Ovary (tissue), 3 donors: Measurements from ENCODE around the gene ARID5B.

Experiments
- EP300 ChIP-seq: sonication (generic); formaldehyde crosslinking; IDR thresholded peaks from one replicate; pipeline ENCODE4 v1.6.1; 2017; ENCODE audit warnings: antibody characterized with exemption
- POLR2A ChIP-seq: fragments of 450-650 bp; IDR thresholded peaks from one replicate; pipeline ENCODE4 v1.6.1; 2017; ENCODE audit warnings: antibody characterized with exemption, mild to moderate bottlenecking, moderate library complexity
- TF ChIP-seq, protein P1 (sequence below), 3 donors: fragments of 450-650 bp in 2 of 3; fragments of 200-600 bp in 1 of 3; IDR thresholded peaks; one replicate each; pipeline versions ENCODE4 v1.5.1 to v1.8.0; 2016 to 2022; ENCODE audit warnings: antibody characterized with exemption in 3 of 3, mild to moderate bottlenecking in 1 of 3
- donor health status: DM: no; HTN: no; CAD: no.

DNA sequence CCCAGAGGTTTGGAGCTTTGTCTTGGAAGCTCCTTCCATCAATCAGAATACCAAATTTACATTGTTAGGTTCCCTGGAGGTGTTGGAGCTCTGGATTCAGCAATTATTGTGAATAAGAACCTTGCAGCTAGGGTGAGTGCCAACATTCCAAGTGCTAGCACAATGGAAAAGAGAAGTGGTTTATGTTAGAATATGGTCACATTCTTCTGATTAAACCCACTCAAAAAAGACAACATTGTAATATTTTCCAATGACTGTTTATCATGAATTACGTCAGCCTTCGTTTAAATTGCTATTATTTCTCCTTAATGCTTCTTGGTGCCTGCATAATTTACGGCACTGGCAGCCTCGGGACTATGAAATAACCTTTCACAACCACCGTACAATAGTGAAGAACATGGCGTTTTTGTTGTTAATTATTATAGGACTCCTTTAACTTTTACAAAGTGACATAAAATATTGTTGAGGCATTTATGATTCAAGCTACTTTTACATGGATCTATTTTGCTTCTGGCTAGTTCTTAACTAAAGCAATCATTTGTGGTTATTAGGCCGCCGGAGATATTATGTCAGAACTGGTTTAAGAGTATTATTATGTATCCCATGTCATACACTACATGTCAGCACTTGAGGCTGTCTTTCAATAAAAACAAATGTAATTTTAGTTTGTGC is 117.7 kb downstream of the ARID5B start:
- TF ChIP-seq, protein P1, sequence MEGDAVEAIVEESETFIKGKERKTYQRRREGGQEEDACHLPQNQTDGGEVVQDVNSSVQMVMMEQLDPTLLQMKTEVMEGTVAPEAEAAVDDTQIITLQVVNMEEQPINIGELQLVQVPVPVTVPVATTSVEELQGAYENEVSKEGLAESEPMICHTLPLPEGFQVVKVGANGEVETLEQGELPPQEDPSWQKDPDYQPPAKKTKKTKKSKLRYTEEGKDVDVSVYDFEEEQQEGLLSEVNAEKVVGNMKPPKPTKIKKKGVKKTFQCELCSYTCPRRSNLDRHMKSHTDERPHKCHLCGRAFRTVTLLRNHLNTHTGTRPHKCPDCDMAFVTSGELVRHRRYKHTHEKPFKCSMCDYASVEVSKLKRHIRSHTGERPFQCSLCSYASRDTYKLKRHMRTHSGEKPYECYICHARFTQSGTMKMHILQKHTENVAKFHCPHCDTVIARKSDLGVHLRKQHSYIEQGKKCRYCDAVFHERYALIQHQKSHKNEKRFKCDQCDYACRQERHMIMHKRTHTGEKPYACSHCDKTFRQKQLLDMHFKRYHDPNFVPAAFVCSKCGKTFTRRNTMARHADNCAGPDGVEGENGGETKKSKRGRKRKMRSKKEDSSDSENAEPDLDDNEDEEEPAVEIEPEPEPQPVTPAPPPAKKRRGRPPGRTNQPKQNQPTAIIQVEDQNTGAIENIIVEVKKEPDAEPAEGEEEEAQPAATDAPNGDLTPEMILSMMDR (IDR thresholded peaks at IDR 0.05): no peak
- no peak for TF ChIP-seq POLR2A
- no peak for TF ChIP-seq EP300
